Panc1 (cell line): ENCODE data around the gene HEG1. TPM values are rescaled to one million over a fixed set of nuclear protein-coding genes. Genes with fewer than 3 reads are reported as not detected.

ENCODE experiments used
- ATAC-seq: fragments of 200-7000 bp; cut with Tn5 transposase; 2 replicates; pipeline ENCODE4 v1.9.1; 2020; ENCODE audit warnings: mild to moderate bottlenecking, moderate library complexity
- BruUV-seq: library from RNA; stranded (reverse); fragments of 400-500 nt; replicated peaks from 2 replicates; lab custom pipeline; 2021; lab: Mats Ljungman, UMichigan
- CTCF ChIA-PET: fragments of 300-600 bp; sonication (Branson Sonifier 250); formaldehyde crosslinking; loops from one replicate; lab custom pipeline; 2022; ENCODE audit warnings: antibody characterized with exemption; lab: Charles Lee
- POLR2A ChIA-PET: fragments of 300-600 bp; sonication (Branson Sonifier 250); formaldehyde crosslinking; loops from one replicate; lab custom pipeline; 2022; ENCODE audit warnings: antibody characterized with exemption; lab: Charles Lee
- DNase-seq: peaks from one replicate; pipeline ENCODE4 v3.0.0-alpha.2; 2010; ENCODE audit warnings: low read depth, low spot score
- H3K27ac ChIP-seq: 2 replicates; pipeline ENCODE4 v1.5.1; 2011; ENCODE audit warnings: mild to moderate bottlenecking, low read length, inconsistent platforms
- H3K27me3 ChIP-seq: fragments of 200-500 bp; sonication (Bioruptor generic); 2 replicates; pipeline ENCODE4 v1.6.0; 2014; ENCODE audit warnings: low read length, inconsistent platforms; ENCODE audit not compliant: control insufficient read depth, insufficient read depth
- H3K36me3 ChIP-seq: fragments of 200-500 bp; sonication (Bioruptor generic); 2 replicates; pipeline ENCODE4 v1.5.1; 2014; ENCODE audit warnings: inconsistent platforms, mild to moderate bottlenecking, low read length, moderate library complexity; ENCODE audit not compliant: control insufficient read depth, insufficient read depth
- H3K4me1 ChIP-seq: 2 replicates; pipeline ENCODE4 v1.5.1; 2011; ENCODE audit warnings: inconsistent platforms, mild to moderate bottlenecking, low read length, moderate library complexity; ENCODE audit not compliant: control insufficient read depth, insufficient read depth
- H3K4me3 ChIP-seq, 2 experiments: 2 replicates each; pipeline ENCODE4 v1.5.1; 2011 to 2012; ENCODE audit warnings: low read depth in 2 of 2, low read length in 2 of 2, mild to moderate bottlenecking in 2 of 2, inconsistent platforms in 1 of 2, moderate library complexity in 1 of 2
- H3K9me3 ChIP-seq: fragments of 200-500 bp; sonication (Bioruptor generic); 2 replicates; pipeline ENCODE4 v1.5.1; 2014; ENCODE audit warnings: low read depth, mild to moderate bottlenecking, inconsistent platforms, low read length, moderate library complexity; ENCODE audit not compliant: control insufficient read depth, insufficient read depth
- CTCF ChIP-seq: fragments of 450-650 bp; IDR thresholded peaks from 2 replicates; pipeline ENCODE4 v1.5.1; 2017; ENCODE audit warnings: mild to moderate bottlenecking
- POLR2AphosphoS5 ChIP-seq: IDR thresholded peaks from 2 replicates; pipeline ENCODE4 v1.6.1; 2012; ENCODE audit warnings: mild to moderate bottlenecking, low read depth, low read length, moderate library complexity
- REST ChIP-seq, 2 experiments: IDR thresholded peaks; 2 replicates each; pipeline ENCODE4 v1.6.1; 2011 to 2012; ENCODE audit warnings: low read depth in 2 of 2, control low read depth in 1 of 2, low read length in 1 of 2, mild to moderate bottlenecking in 1 of 2, moderate library complexity in 1 of 2; ENCODE audit not compliant: insufficient read depth in 1 of 2
- SIN3A ChIP-seq: IDR thresholded peaks from 2 replicates; pipeline ENCODE4 v1.6.1; 2012; ENCODE audit warnings: low read depth, mild to moderate bottlenecking, low read length, moderate library complexity, borderline replicate concordance; ENCODE audit not compliant: insufficient read depth
- TCF7L2 ChIP-seq: IDR thresholded peaks from 2 replicates; pipeline ENCODE4 v1.6.1; 2011; ENCODE audit warnings: mild to moderate bottlenecking, low read depth, low read length, inconsistent platforms
- in situ Hi-C: cut with HindIII; loops from 2 replicates; pipeline ENCODE4 v1.10.0; 2016; ENCODE audit warnings: low sequenced_read_pairs, low pct_unique_long_range_greater_than_20kb
- intact Hi-C: fragments of 100-400 bp; cut with micrococcal nuclease; formaldehyde crosslinking; loops from one replicate; pipeline ENCODE4 v1.10.0; 2022; ENCODE audit not compliant: unreplicated experiment
- total RNA-seq: library from RNA; stranded (reverse); gene quantifications from one replicate; pipeline ENCODE4 v1.2.1, GENCODE V29; 2021; ENCODE audit not compliant: unreplicated experiment

HEG1 gene
- total RNA-seq, 1 experiment from 2014 or later = 141 TPM

- CTCF ChIA-PET = no interaction called here
- Histone ChIP-seq H3K27me3 (no peaks in the 10 kb centered on the region), H3K36me3 (no peaks in the 10 kb centered on the region), H3K9me3 (no peaks in the 10 kb centered on the region), H3K4me3 (no peak overlapping the region), H3K4me1 (0 out of 2 replicates have a peak, but pooled peaks cover 3% of the 10 kb centered on the region), H3K27ac (no peak overlapping the region)
- POLR2A ChIA-PET = no interaction called here
- no TSS peak for BruUV-seq
- ATAC-seq = no peak
- DNase-seq = no peak
- intact Hi-C loops = loop anchor here (10.0 kb wide), 1 partner anchor 47 kb away; the partner anchor contains the start of gene MUC13
- TF ChIP-seq SIN3A (no peak), REST (IDR thresholded peaks at IDR 0.05; ENCODE audit: insufficient read depth in 1 of 2, low read depth in 2 of 2, low read length in 1 of 2) (no peak), TCF7L2 (no peak), CTCF (no peak), POLR2AphosphoS5 (no peak)
- in situ Hi-C loops = no loop called here
These were observed 74.3 kb downstream of the HEG1 start for GRCh38 chr3:124981472-124981871.

GRCh38 chr3:124978627-124979026 lies 77.2 kb downstream of the HEG1 start:
- DNase-seq = no peak
- TF ChIP-seq CTCF = no peak
- no peak for TF ChIP-seq SIN3A
- TF ChIP-seq POLR2AphosphoS5 = no peak
- TF ChIP-seq REST (IDR thresholded peaks at IDR 0.05; ENCODE audit: insufficient read depth in 1 of 2, low read depth in 2 of 2, low read length in 1 of 2) = no peak
- no peak for TF ChIP-seq TCF7L2
- Histone ChIP-seq H3K27ac (no peak overlapping the region), H3K27me3 (no peaks in the 10 kb centered on the region), H3K4me3 (no peak overlapping the region), H3K36me3 (peaks cover 1% of the 10 kb centered on the region; the same call in 1 of the 2 replicates), H3K4me1 (no peaks in the 10 kb centered on the region), H3K9me3 (no peaks in the 10 kb centered on the region)
- no TSS peak for BruUV-seq
- ChIA-PET CTCF (interaction anchor here (0.7 kb wide), 1 partner anchor 211 kb away, joined by 3 read pairs; no protein-coding TSS in a partner anchor), POLR2A (no interaction called here)
- in situ Hi-C loops (no loop called here), intact Hi-C loops (no loop called here)
- no peak for ATAC-seq
